Calu3 (cell line): ENCODE data around the gene CXCR1. TPM values are rescaled to one million over a fixed set of nuclear protein-coding genes. Genes with fewer than 3 reads are reported as not detected.

ENCODE experiments used
- BruUV-seq: library from RNA; stranded (reverse); fragments of 400-500 nt; replicated peaks from 2 replicates; lab custom pipeline; 2021; lab: Mats Ljungman, UMichigan
- CTCF ChIA-PET: fragments of 300-600 bp; sonication (Branson Sonifier 250); formaldehyde crosslinking; loops from one replicate; lab custom pipeline; 2022; ENCODE audit warnings: antibody characterized with exemption; lab: Charles Lee
- DNase-seq: peaks from one replicate; pipeline ENCODE4 v3.0.0; 2022
- H3K27ac Mint-ChIP-seq: one replicate; pipeline ENCODE4 v1.8.0; 2022; ENCODE audit warnings: mixed read lengths; ENCODE audit not compliant: unreplicated experiment
- H3K27me3 Mint-ChIP-seq: one replicate; pipeline ENCODE4 v1.8.0; 2022; ENCODE audit warnings: mixed read lengths; ENCODE audit not compliant: unreplicated experiment
- H3K36me3 Mint-ChIP-seq: one replicate; pipeline ENCODE4 v1.8.0; 2022; ENCODE audit warnings: mild to moderate bottlenecking, moderate library complexity, mixed read lengths; ENCODE audit not compliant: insufficient read depth, unreplicated experiment
- H3K4me1 Mint-ChIP-seq: one replicate; pipeline ENCODE4 v1.8.0; 2022; ENCODE audit warnings: mild to moderate bottlenecking, low read depth, mixed read lengths; ENCODE audit not compliant: unreplicated experiment
- H3K4me3 Mint-ChIP-seq: one replicate; pipeline ENCODE4 v1.8.0; 2022; ENCODE audit warnings: mild to moderate bottlenecking, low read depth, moderate library complexity, mixed read lengths; ENCODE audit not compliant: unreplicated experiment
- H3K9me3 Mint-ChIP-seq: one replicate; pipeline ENCODE4 v1.8.0; 2022; ENCODE audit warnings: low read depth, mixed read lengths; ENCODE audit not compliant: unreplicated experiment
- CTCF ChIP-seq: fragments of 200-600 bp; IDR thresholded peaks from one replicate; pipeline ENCODE4 v1.8.0; 2022; ENCODE audit warnings: antibody characterized with exemption; ENCODE audit not compliant: unreplicated experiment
- intact Hi-C: fragments of 100-400 bp; cut with micrococcal nuclease; formaldehyde crosslinking; loops from one replicate; pipeline ENCODE4 v1.10.0; 2022; ENCODE audit not compliant: unreplicated experiment
- total RNA-seq: library from RNA; stranded (reverse); gene quantifications from 2 replicates; pipeline ENCODE4 v1.2.3, GENCODE V29; 2022

Gene CXCR1
- total RNA-seq, 1 experiment from 2014 or later = not detected

- no peaks in the 10 kb centered on the region for H3K36me3 Mint-ChIP-seq
- DNase-seq = no peak
- intact Hi-C loops = no loop called here
- H3K27me3 Mint-ChIP-seq = peaks cover 76% of the 10 kb centered on the region
- no peak overlapping the region for H3K27ac Mint-ChIP-seq
- H3K9me3 Mint-ChIP-seq = no peaks in the 10 kb centered on the region
- H3K4me3 Mint-ChIP-seq = no peak overlapping the region
- no peak for TF ChIP-seq CTCF
- no peaks in the 10 kb centered on the region for H3K4me1 Mint-ChIP-seq
- no TSS peak for BruUV-seq
- CTCF ChIA-PET = interaction anchor here (0.6 kb wide), 1 partner anchor 1874 kb away, joined by 3 read pairs; no protein-coding TSS in a partner anchor
Measured at GRCh38 chr2:218146056-218146455, 20.7 kb downstream of the CXCR1 start.

DNA sequence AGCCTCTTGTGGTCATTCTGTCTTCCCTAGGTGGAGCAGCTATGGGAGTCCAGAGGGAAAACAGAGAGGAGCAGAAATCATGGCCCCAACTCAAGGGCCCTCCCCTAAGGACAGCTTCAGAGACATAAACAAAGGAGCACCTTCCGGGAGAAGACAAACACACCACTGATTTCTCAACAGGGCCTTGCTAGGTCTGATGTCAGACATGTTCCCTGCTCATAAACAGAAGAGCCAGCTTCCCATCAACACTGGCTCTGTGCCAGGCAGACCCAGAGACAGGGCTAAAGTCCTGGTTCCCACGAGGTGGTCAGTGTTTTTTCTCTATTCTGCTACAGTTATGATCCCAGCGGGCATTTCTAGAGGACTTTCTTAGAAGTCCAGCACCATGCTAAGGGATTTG is 21.6 kb downstream of the CXCR1 start:
- TF ChIP-seq CTCF = no peak
- no peak overlapping the region for H3K4me3 Mint-ChIP-seq
- no peaks in the 10 kb centered on the region for H3K9me3 Mint-ChIP-seq
- H3K4me1 Mint-ChIP-seq = no peaks in the 10 kb centered on the region
- no TSS peak for BruUV-seq
- peaks cover 75% of the 10 kb centered on the region for H3K27me3 Mint-ChIP-seq
- no peak overlapping the region for H3K27ac Mint-ChIP-seq
- CTCF ChIA-PET = no interaction called here
- H3K36me3 Mint-ChIP-seq = no peaks in the 10 kb centered on the region
- intact Hi-C loops = no loop called here
- no peak for DNase-seq

DNA sequence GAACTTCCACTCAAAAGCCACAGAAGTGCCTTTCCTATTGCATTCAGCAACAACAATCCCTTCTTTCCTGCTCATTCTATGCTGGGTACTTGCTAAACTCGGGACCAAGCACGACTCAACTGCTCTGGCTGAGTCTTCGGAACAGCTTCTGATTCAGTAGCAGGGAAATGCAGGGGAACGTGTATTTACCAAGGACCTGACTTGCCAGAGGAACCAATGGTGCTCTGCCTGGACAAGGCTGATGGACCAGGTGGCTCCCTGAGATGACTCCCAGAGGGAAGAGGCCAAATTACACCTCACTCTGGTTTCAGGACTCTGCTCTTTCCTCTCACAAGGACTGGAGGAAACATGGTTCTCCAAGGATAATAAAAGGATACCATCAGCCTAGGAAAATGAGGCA is 28.7 kb downstream of the CXCR1 start:
- intact Hi-C loops = no loop called here
- H3K27ac Mint-ChIP-seq = no peak overlapping the region
- H3K36me3 Mint-ChIP-seq = no peaks in the 10 kb centered on the region
- no peak for TF ChIP-seq CTCF
- CTCF ChIA-PET = no interaction called here
- H3K4me1 Mint-ChIP-seq = no peaks in the 10 kb centered on the region
- H3K9me3 Mint-ChIP-seq = no peaks in the 10 kb centered on the region
- no TSS peak for BruUV-seq
- H3K27me3 Mint-ChIP-seq = peaks cover 81% of the 10 kb centered on the region
- DNase-seq = no peak
- no peak overlapping the region for H3K4me3 Mint-ChIP-seq

GRCh38 chr2:218137514-218137913 is 29.2 kb downstream of the CXCR1 start:
- no peak for TF ChIP-seq CTCF
- no peaks in the 10 kb centered on the region for H3K36me3 Mint-ChIP-seq
- no peaks in the 10 kb centered on the region for H3K9me3 Mint-ChIP-seq
- CTCF ChIA-PET = no interaction called here
- DNase-seq = no peak
- no TSS peak for BruUV-seq
- no peaks in the 10 kb centered on the region for H3K4me1 Mint-ChIP-seq
- intact Hi-C loops = no loop called here
- H3K27me3 Mint-ChIP-seq = peaks cover 80% of the 10 kb centered on the region
- H3K4me3 Mint-ChIP-seq = no peak overlapping the region
- H3K27ac Mint-ChIP-seq = no peak overlapping the region
